K562 (cell line): Measurements from ENCODE around the gene SRM. TPM values are rescaled to one million over a fixed set of nuclear protein-coding genes. Genes with fewer than 3 reads are reported as not detected.
A peak's percentile ranks its signal among the peaks of the same experiment; 100 is the strongest.

Source experiments
- ATAC-seq: fragments of 200-7000 bp; cut with Tn5 transposase; 3 replicates; pipeline ENCODE4 v1.9.1; 2020; ENCODE audit warnings: moderate library complexity
- BruUV-seq: library from RNA; stranded (reverse); fragments of 400-500 nt; replicated peaks from 2 replicates; lab custom pipeline; 2021; lab: Mats Ljungman, UMichigan
- CTCF ChIA-PET: fragments of 300-600 bp; formaldehyde crosslinking; extraction: SDS; loops from one replicate; lab custom pipeline; 2021; ENCODE audit warnings: low intra/inter-chr PET ratio; lab: Yijun Ruan, JAX
- POLR2A ChIA-PET: fragments of 300-600, 350-650 bp; sonication (Branson Sonifier 250); formaldehyde crosslinking; extraction: SDS; loops from one replicate; lab custom pipeline; 2021; ENCODE audit warnings: antibody characterized with exemption, inconsistent platforms; lab: Yijun Ruan, JAX
- DNase-seq, 4 experiments: peaks; one replicate each; pipeline versions ENCODE4 v3.0.0 to v3.0.0-alpha.2; 2011 to 2018; ENCODE audit warnings: low spot score in 3 of 4, mixed read lengths in 3 of 4; ENCODE audit errors: extremely low read depth in 1 of 4
- FAIRE-seq: peaks from 2 replicates; lab custom pipeline; 2011; peaks lifted over from hg19 to GRCh38; lab: Jason Lieb, UNC
- H2AFZ ChIP-seq: 2 replicates; pipeline ENCODE4 v1.6.0; 2011; ENCODE audit warnings: low read depth, low read length, control low read depth, inconsistent platforms
- H3K27ac ChIP-seq: fragments of 200-600 bp; 3 replicates; pipeline ENCODE4 v1.8.0; 2011; ENCODE audit warnings: low read depth, mild to moderate bottlenecking, control low read depth, inconsistent platforms, low read length, moderate library complexity, mixed read lengths; ENCODE audit errors: extremely low read depth
- H3K27me3 ChIP-seq, 2 experiments: fragments of 300-600 bp in 1 of 2; 2 replicates in 1 of 2; 3 replicates in 1 of 2; pipeline versions ENCODE4 v1.6.0 to v1.8.0; 2011; ENCODE audit warnings: inconsistent platforms in 2 of 2, low read length in 2 of 2, mild to moderate bottlenecking in 1 of 2, mixed read lengths in 1 of 2, moderate library complexity in 1 of 2; ENCODE audit not compliant: control insufficient read depth in 2 of 2, insufficient read depth in 2 of 2
- H3K36me3 ChIP-seq: fragments of 300-600 bp; 3 replicates; pipeline ENCODE4 v1.8.0; 2011; ENCODE audit warnings: mild to moderate bottlenecking, low read length, inconsistent platforms; ENCODE audit not compliant: control insufficient read depth, insufficient read depth
- H3K4me1 ChIP-seq, 2 experiments: fragments of 200-600 bp in 1 of 2; replicated peaks in 1 of 2; 2 replicates in 1 of 2; 3 replicates in 1 of 2; pipeline versions ENCODE4 v1.5.1 to v1.8.0; 2011; ENCODE audit warnings: inconsistent platforms in 2 of 2, low read length in 2 of 2, mild to moderate bottlenecking in 1 of 2, mixed read lengths in 1 of 2, moderate library complexity in 1 of 2; ENCODE audit not compliant: control insufficient read depth in 2 of 2, insufficient read depth in 2 of 2
- H3K4me2 ChIP-seq: 2 replicates; pipeline ENCODE4 v1.6.1; 2011; ENCODE audit warnings: low read length, control low read depth, inconsistent platforms, mixed read lengths; ENCODE audit not compliant: insufficient read depth
- H3K4me3 ChIP-seq: fragments of 200-600 bp; sonication (generic), shearing (Covaris generic); 2 replicates; pipeline ENCODE4 v1.5.1; 2016; ENCODE audit warnings: control low read depth, inconsistent platforms
- H3K79me2 ChIP-seq: fragments of 200-600 bp; 3 replicates; pipeline ENCODE4 v1.8.0; 2011; ENCODE audit warnings: low read length, inconsistent platforms; ENCODE audit not compliant: control insufficient read depth, insufficient read depth
- H3K9ac ChIP-seq, 2 experiments: 2 replicates each; pipeline versions ENCODE4 v1.6.0 to v1.6.1; 2011; ENCODE audit warnings: low read depth in 2 of 2, low read length in 2 of 2, control low read depth in 1 of 2, inconsistent platforms in 1 of 2, mild to moderate bottlenecking in 1 of 2, mixed read lengths in 1 of 2; ENCODE audit not compliant: insufficient read depth in 1 of 2
- H3K9me1 ChIP-seq: one replicate; pipeline ENCODE4 v1.6.0; 2011; ENCODE audit warnings: inconsistent platforms, mild to moderate bottlenecking, low read length, moderate library complexity; ENCODE audit not compliant: control insufficient read depth, insufficient read depth
- H3K9me3 ChIP-seq: replicated peaks from 2 replicates; pipeline ENCODE4 v1.5.1; 2011; ENCODE audit warnings: low read depth, low read length, inconsistent platforms; ENCODE audit not compliant: control insufficient read depth, insufficient read depth
- H4K20me1 ChIP-seq: replicated peaks from 2 replicates; pipeline ENCODE4 v1.6.1; 2011; ENCODE audit warnings: low read length, inconsistent platforms, mixed read lengths; ENCODE audit not compliant: control insufficient read depth, insufficient read depth
- BHLHE40 ChIP-seq: IDR thresholded peaks from 2 replicates; pipeline ENCODE4 v1.6.1; 2011; ENCODE audit warnings: low read length, improper control_type of control experiment
- BMI1 ChIP-seq: fragments of 150-350 bp; IDR thresholded peaks from 2 replicates; pipeline ENCODE4 v1.6.1; 2014; ENCODE audit warnings: low read length
- CHD1 ChIP-seq: fragments of 200-600 bp; sonication (generic); IDR thresholded peaks from one replicate; pipeline ENCODE4 v1.6.1; 2012; ENCODE audit warnings: mild to moderate bottlenecking, moderate library complexity, low read length, inconsistent platforms
- GTF2E2 ChIP-seq: fragments of 200-800 bp; sonication (Bioruptor generic); IDR thresholded peaks from 2 replicates; pipeline ENCODE4 v1.6.1; 2016; ENCODE audit warnings: missing genetic modification characterization, missing compliant biosample characterization
- HMG20A ChIP-seq: fragments of 450-650 bp; formaldehyde crosslinking; conservative IDR thresholded peaks from 2 replicates; pipeline ENCODE4 v1.4.0; 2020; ENCODE audit warnings: mild to moderate bottlenecking, mixed read lengths
- NFIC ChIP-seq: fragments of 450-650 bp; IDR thresholded peaks from 2 replicates; pipeline ENCODE4 v1.6.1; 2017; ENCODE audit warnings: mild to moderate bottlenecking, inconsistent platforms
- RBM14 ChIP-seq: fragments of 200-400 bp; formaldehyde crosslinking; IDR thresholded peaks from 2 replicates; pipeline ENCODE4 v1.6.1; 2018; ENCODE audit warnings: low read depth, mild to moderate bottlenecking, low read length, moderate library complexity, borderline replicate concordance; ENCODE audit not compliant: insufficient read depth
- RBM25 ChIP-seq: fragments of 200-400 bp; formaldehyde crosslinking; IDR thresholded peaks from 2 replicates; pipeline ENCODE4 v1.6.1; 2018; ENCODE audit warnings: low read length, low read depth, moderate library complexity; ENCODE audit not compliant: severe bottlenecking
- SMAD3 ChIP-seq: fragments of 450-650 bp; formaldehyde crosslinking; conservative IDR thresholded peaks from 2 replicates; pipeline ENCODE4 v1.4.0; 2020; ENCODE audit warnings: mild to moderate bottlenecking
- SMC3 ChIP-seq: conservative IDR thresholded peaks from 2 replicates; pipeline ENCODE4 v1.6.1; 2011; ENCODE audit warnings: low read depth, low read length, improper control_type of control experiment; ENCODE audit not compliant: insufficient read depth
- ZNF121 ChIP-seq: sonication (generic); formaldehyde crosslinking; conservative IDR thresholded peaks from 2 replicates; pipeline ENCODE4 v1.8.0; 2022; ENCODE audit warnings: missing genetic modification reagents
- ZNF766 ChIP-seq: fragments of 200-800 bp; sonication (Bioruptor generic); conservative IDR thresholded peaks from 2 replicates; pipeline ENCODE4 v1.6.1; 2016; ENCODE audit warnings: missing genetic modification characterization, missing compliant biosample characterization
- ZNF780A ChIP-seq: fragments of 250-450 bp; sonication (Bioruptor Pico); IDR thresholded peaks from 2 replicates; pipeline ENCODE4 v1.5.0; 2021; ENCODE audit warnings: mild to moderate bottlenecking
- whole genome bisulfite sequencing: fragments of 100-300 bp; shearing (Covaris generic); methylation state at CpG from one replicate; pipeline ENCODE4 v1.1.6; 2016; ENCODE audit warnings: low coverage, mixed read lengths; ENCODE audit not compliant: insufficient coverage; ENCODE audit errors: missing lambda C conversion rate; 5-methylcytosine and 5-hydroxymethylcytosine counted together
- in situ Hi-C: fragments of 300-500 bp; cut with MboI; formaldehyde crosslinking; loops from 4 replicates; pipeline ENCODE4 v1.15.0; 2018; ENCODE audit warnings: inconsistent platforms, mixed read lengths
- intact Hi-C: fragments of 100-400 bp; cut with micrococcal nuclease; formaldehyde crosslinking; loops from 2 replicates; pipeline ENCODE4 v1.14.2; 2022
- polyA plus RNA-seq, 8 experiments: library from polyadenylated mRNA; depleted of rRNA in 4 of 8; stranded (reverse) in 5 of 8; unstranded in 3 of 8; fragments of >200 nt; fragmentation: Nextera tagmentation in 2 of 8; fragmentation: Illumina TruSeq in 1 of 8; extraction: Ambion mirVana in 2 of 8; extraction: Trizol in 1 of 8; gene quantifications; 2 replicates each; pipeline versions ENCODE4 v1.2.1 to v1.2.3, GENCODE V29; 2011 to 2014; ENCODE audit warnings: inconsistent platforms in 1 of 8, missing spikeins in 1 of 8
- total RNA-seq, 7 experiments: library from RNA; depleted of rRNA in 6 of 7; stranded (reverse); fragments of >200 nt in 6 of 7; fragmentation: Illumina TruSeq in 2 of 7; extraction: Trizol in 2 of 7; gene quantifications; 2 replicates each; pipeline versions ENCODE4 v1.2.1 to v1.2.3, GENCODE V29; 2011 to 2021; ENCODE audit warnings: low replicate concordance in 1 of 7
- TF ChIP-seq, protein P1 (sequence below): sonication (generic); formaldehyde crosslinking; IDR thresholded peaks from 2 replicates; pipeline ENCODE4 v1.9.0; 2022; ENCODE audit warnings: mild to moderate bottlenecking, missing genetic modification reagents
- TF ChIP-seq, protein P2 (sequence below): sonication (generic); formaldehyde crosslinking; IDR thresholded peaks from 2 replicates; pipeline ENCODE4 v1.8.0; 2022; ENCODE audit warnings: missing genetic modification reagents, mild to moderate bottlenecking, moderate library complexity, borderline replicate concordance

SRM gene
- total and polyA plus RNA-seq, 9 of the 15 experiments (the other 6 are each of a cell fraction or from before 2014, with no cell fraction given): 23.9 to 373 (median 82.5) TPM

DNA sequence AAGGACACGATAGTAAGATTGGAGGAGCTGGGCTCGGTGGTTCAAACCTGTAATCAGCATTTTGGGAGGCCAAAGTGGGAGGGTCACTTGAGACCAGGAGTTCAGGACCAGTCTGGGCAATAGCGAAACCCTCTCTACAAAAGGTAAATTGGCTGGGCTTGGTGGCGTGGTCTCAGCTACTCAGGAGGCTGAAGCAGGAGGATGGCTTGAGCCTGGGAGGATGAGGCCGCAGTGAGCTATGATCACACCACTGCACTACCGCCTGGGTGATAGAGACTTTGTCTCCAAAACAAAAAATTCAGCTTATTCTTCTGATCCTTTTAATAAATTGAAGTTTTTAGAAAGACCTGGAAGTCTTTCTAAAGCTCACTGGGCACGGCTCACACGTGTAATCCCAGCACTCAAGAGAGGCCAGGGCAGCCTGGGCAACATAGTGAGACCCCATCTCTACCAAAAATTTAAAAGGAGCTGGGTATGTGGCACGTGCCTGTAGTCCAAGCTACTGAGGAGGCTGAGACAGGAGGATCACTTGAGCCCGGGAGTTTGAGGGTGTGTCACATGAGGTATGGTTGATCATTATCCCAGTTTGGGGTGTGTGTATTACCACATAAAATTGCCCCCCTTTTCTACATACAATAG, 28.1 kb downstream of the SRM start:
- CTCF ChIA-PET: no interaction called here

More for the DNA sequence above, 28.1 kb downstream of the SRM start:
- Histone ChIP-seq H3K27ac (no peak overlapping the region), H3K4me1 (no peaks in the 10 kb centered on the region), H3K9ac (no peak overlapping the region), H3K79me2 (no peaks in the 10 kb centered on the region), H3K4me3 (no peak overlapping the region), H2AFZ (no peak overlapping the region), H3K4me2 (no peak overlapping the region), H3K36me3 (peaks cover 7% of the 10 kb centered on the region; the same call in 1 of the 3 replicates), H3K9me3 (no peaks in the 10 kb centered on the region), H3K27me3 (peaks cover 8 to 17% of the 10 kb centered on the region in 2 experiments), H4K20me1 (no peaks in the 10 kb centered on the region), H3K9me1 (no peaks in the 10 kb centered on the region)
- intact Hi-C loops (loop anchor here (10.0 kb wide), 2 partner anchors 303 to 693 kb away; no protein-coding TSS in a partner anchor), in situ Hi-C loops (loop anchor here (5.0 kb wide), 1 partner anchor 606 kb away; no protein-coding TSS in a partner anchor)
- POLR2A ChIA-PET: interaction anchor here (0.6 to 2.6 kb wide), 6 partner anchors 10 to 632 kb away, joined by 3 to 17 read pairs (median 4); partner anchors contain the start of gene FBXO6
- no TSS peak for BruUV-seq
- FAIRE-seq (no peak), ATAC-seq (no peak; the same call in 2 of the 3 replicates), DNase-seq (no peak)
- TF ChIP-seq HMG20A (no peak), CHD1 (no peak), BHLHE40 (peak; percentile 26; the same call in 1 of the 2 replicates), ZNF766 (CRISPR knock-in tag) (no peak), ZNF780A (CRISPR knock-in tag) (no peak), RBM14 (no peak), RBM25 (peak; percentile 20), BMI1 (no peak), GTF2E2 (no peak), NFIC (no peak), SMAD3 (no peak), SMC3 (no peak), ZNF121 (CRISPR knock-in tag) (peak; percentile 72)
- TF ChIP-seq, protein P1, sequence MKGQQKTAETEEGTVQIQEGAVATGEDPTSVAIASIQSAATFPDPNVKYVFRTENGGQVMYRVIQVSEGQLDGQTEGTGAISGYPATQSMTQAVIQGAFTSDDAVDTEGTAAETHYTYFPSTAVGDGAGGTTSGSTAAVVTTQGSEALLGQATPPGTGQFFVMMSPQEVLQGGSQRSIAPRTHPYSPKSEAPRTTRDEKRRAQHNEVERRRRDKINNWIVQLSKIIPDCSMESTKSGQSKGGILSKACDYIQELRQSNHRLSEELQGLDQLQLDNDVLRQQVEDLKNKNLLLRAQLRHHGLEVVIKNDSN (CRISPR knock-in tag): no peak
- TF ChIP-seq, protein P2, sequence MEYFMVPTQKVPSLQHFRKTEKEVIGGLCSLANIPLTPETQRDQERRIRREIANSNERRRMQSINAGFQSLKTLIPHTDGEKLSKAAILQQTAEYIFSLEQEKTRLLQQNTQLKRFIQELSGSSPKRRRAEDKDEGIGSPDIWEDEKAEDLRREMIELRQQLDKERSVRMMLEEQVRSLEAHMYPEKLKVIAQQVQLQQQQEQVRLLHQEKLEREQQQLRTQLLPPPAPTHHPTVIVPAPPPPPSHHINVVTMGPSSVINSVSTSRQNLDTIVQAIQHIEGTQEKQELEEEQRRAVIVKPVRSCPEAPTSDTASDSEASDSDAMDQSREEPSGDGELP (CRISPR knock-in tag): no peak
- WGBS: 49% methylated on average over 10 of the region's 10 CpGs
